ENCODE results near the gene JMJD8.

DNA sequence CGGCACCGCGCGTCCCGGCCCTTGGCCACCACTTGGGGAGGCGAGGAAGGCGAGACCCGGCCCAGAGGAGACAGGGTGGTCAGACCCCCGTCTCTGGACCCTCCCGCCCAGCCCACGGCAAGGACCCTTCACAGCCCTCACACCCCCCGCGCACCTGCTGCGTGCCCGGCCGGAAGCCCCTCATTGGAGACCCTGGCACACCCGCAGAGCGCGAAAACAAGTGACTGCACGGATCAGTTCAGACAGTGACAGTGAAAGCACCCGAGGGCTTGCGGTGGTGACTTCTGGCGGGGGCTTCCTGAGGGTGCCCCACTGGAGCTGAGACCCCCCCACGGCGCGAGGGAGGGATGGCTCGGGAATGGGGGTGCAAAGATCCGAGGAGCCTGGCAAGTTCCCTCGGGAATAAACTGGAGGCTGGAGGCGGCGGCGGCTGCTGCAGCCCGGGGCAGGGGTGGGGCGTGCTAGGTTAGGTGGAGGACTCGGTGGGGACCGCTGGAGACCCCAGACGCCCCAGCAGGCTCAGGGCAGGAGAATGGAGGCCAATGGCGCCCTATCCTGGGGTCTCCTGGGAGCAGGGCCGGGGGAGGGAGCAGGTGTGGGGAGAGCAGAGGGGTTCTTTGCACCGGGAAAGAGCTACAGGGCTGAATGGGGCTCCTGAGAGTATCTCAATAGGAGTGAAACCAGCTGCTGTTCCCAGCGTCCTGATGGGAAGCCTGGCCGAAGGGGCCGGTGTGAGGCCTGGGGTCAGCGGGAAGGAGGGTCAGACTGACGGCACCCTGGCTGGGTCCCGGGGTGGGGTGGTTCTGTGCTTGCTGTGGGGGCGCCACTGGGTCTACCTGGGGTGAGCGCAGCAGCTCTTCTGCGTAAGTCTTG lies 22.3 kb upstream of the JMJD8 start:
- TF ChIP-seq POLR2AphosphoS5 (IDR thresholded peaks at IDR 0.05; ENCODE audit: low read depth, low read length) (no peak), EZH2 (IDR thresholded peaks at IDR 0.05) (no peak), SRF (IDR thresholded peaks at IDR 0.05; ENCODE audit: low read depth) (no peak), CBX3 (IDR thresholded peaks at IDR 0.05; ENCODE audit: low read depth) (no peak), ZNF274 (IDR thresholded peaks at IDR 0.05; ENCODE audit: low read depth, low read length) (no peak), YY1 (IDR thresholded peaks at IDR 0.05; ENCODE audit: extremely low read depth, insufficient replicate concordance, low read depth, low read length) (no peak), SIN3A (IDR thresholded peaks at IDR 0.05; ENCODE audit: low read depth) (no peak)
- TF ChIP-seq, protein P1, sequence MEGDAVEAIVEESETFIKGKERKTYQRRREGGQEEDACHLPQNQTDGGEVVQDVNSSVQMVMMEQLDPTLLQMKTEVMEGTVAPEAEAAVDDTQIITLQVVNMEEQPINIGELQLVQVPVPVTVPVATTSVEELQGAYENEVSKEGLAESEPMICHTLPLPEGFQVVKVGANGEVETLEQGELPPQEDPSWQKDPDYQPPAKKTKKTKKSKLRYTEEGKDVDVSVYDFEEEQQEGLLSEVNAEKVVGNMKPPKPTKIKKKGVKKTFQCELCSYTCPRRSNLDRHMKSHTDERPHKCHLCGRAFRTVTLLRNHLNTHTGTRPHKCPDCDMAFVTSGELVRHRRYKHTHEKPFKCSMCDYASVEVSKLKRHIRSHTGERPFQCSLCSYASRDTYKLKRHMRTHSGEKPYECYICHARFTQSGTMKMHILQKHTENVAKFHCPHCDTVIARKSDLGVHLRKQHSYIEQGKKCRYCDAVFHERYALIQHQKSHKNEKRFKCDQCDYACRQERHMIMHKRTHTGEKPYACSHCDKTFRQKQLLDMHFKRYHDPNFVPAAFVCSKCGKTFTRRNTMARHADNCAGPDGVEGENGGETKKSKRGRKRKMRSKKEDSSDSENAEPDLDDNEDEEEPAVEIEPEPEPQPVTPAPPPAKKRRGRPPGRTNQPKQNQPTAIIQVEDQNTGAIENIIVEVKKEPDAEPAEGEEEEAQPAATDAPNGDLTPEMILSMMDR (IDR thresholded peaks at IDR 0.05 in 2 of 3, conservative IDR thresholded peaks at IDR 0.05 in 1 of 3; ENCODE audit: borderline replicate concordance in 1 of 3, insufficient read depth in 1 of 3, low read depth in 2 of 3, low read length in 2 of 3) = no peak
- TF ChIP-seq, protein P2, sequence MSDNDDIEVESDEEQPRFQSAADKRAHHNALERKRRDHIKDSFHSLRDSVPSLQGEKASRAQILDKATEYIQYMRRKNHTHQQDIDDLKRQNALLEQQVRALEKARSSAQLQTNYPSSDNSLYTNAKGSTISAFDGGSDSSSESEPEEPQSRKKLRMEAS (IDR thresholded peaks at IDR 0.05) = no peak
- TF ChIP-seq, protein P3, sequence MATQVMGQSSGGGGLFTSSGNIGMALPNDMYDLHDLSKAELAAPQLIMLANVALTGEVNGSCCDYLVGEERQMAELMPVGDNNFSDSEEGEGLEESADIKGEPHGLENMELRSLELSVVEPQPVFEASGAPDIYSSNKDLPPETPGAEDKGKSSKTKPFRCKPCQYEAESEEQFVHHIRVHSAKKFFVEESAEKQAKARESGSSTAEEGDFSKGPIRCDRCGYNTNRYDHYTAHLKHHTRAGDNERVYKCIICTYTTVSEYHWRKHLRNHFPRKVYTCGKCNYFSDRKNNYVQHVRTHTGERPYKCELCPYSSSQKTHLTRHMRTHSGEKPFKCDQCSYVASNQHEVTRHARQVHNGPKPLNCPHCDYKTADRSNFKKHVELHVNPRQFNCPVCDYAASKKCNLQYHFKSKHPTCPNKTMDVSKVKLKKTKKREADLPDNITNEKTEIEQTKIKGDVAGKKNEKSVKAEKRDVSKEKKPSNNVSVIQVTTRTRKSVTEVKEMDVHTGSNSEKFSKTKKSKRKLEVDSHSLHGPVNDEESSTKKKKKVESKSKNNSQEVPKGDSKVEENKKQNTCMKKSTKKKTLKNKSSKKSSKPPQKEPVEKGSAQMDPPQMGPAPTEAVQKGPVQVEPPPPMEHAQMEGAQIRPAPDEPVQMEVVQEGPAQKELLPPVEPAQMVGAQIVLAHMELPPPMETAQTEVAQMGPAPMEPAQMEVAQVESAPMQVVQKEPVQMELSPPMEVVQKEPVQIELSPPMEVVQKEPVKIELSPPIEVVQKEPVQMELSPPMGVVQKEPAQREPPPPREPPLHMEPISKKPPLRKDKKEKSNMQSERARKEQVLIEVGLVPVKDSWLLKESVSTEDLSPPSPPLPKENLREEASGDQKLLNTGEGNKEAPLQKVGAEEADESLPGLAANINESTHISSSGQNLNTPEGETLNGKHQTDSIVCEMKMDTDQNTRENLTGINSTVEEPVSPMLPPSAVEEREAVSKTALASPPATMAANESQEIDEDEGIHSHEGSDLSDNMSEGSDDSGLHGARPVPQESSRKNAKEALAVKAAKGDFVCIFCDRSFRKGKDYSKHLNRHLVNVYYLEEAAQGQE (IDR thresholded peaks at IDR 0.05; ENCODE audit: low read depth) = no peak

Data from HCT116 (cell line).